HG03060 (cell line): ENCODE measurements around the gene KCTD16.

Source experiments
- ATAC-seq: cut with Tn5 transposase; IDR thresholded peaks from one replicate; pipeline ENCODE4 v1.9.1; 2021; ENCODE audit warnings: low read depth, moderate number of reproducible peaks; ENCODE audit not compliant: unreplicated experiment

Gene KCTD16

DNA sequence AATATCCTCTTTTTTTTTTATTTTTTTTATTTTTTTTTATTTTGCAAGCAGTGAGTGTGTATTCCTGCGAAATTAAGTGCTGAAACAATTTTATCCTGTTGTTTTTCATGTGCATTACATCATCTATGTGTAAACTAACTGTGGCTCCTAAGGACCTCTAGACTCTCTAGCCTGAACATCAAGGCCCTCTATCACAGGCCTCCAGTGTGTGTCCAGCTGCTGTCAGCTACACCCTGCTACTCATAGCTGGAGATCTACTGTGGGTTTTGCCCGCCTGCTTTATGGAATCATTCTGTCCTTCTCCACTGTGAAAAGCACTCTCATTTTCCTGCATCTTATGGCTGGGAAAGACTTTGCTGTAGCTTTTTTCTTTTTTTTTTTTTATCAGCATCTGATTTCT, 157.8 kb downstream of the KCTD16 start:
- no peak for ATAC-seq

- no peak for ATAC-seq
These were observed 158.3 kb downstream of the KCTD16 start for GRCh38 chr5:144328980-144329379.

DNA sequence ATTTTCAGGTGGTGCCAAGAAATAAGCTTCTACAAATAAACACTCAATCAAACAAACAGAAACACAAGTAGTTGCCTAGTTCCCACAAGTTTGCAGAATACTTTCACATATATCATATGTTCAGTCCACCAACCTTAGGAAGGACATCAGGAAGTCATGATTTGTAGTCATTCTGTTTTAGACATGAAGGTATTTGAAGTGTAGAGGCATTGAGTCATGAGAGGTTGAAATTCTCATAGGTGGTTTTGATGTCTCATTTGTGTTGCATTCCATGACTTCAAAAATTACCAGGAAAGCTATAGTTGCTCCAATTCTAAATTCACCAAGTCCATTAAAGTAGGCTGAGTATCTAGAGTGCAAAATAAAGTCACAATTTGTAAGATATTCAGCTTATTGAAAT, 159.0 kb downstream of the KCTD16 start:
- no peak for ATAC-seq

DNA sequence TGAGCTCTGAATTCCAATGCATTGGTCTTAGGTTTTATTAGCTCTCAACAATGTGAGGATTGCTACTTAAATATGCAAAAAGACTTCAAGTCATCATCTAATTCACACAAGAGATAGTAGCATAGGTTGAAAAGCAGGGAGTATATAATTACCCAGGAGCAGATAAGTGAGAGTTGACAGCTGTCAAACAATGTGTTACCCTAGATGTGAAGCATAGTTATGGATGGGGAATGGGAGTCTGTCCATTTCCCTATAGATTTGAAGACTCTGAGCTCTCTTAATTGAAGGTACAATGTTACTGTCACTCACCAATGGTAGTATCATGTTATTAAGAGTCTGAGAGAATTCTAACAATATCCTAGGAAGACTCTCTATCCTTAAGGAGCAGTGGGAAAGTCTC, 160.7 kb downstream of the KCTD16 start:
- ATAC-seq = no peak

DNA sequence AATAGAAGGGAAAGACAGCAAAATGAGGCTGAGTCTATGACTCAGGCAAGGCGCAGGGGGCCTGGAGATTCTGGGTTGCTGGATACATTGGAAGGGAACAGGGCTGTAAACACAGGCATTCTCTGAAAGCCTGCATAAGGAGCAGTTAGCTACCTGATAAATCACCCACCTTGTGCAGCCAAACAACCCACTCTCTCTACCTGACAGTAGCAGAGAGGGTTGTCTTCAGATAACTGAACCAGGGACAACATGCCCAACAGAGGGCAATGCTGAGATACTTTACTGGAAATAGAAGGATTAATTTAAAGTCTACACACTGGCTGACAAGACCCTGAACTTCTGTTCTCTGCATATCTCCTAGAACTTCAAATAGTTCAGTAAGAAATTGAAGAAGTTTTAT, 161.6 kb downstream of the KCTD16 start:
- no peak for ATAC-seq

GRCh38 chr5:144333336-144333920, 162.8 kb downstream of the KCTD16 start:
- ATAC-seq = peak; percentile 37

DNA sequence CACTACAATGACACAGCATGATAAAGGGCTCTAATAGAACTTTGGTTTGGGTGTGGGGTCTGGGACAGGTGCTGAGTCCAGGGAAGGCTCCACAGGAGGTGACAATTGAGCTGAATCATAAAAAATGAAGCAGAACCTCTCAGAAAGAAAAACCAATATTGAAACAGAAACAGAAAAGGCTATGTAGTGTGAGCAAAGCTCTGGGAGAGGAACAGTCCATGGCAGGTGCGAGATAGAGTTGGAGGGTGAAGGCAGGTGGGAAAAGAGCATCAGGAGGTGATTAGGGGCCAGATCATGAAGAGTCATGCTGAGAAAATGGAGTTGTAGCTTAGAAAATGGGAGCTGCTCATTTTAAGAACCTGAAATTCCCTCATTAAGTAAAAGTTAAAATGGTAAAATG, 164.9 kb downstream of the KCTD16 start:
- ATAC-seq = no peak

DNA sequence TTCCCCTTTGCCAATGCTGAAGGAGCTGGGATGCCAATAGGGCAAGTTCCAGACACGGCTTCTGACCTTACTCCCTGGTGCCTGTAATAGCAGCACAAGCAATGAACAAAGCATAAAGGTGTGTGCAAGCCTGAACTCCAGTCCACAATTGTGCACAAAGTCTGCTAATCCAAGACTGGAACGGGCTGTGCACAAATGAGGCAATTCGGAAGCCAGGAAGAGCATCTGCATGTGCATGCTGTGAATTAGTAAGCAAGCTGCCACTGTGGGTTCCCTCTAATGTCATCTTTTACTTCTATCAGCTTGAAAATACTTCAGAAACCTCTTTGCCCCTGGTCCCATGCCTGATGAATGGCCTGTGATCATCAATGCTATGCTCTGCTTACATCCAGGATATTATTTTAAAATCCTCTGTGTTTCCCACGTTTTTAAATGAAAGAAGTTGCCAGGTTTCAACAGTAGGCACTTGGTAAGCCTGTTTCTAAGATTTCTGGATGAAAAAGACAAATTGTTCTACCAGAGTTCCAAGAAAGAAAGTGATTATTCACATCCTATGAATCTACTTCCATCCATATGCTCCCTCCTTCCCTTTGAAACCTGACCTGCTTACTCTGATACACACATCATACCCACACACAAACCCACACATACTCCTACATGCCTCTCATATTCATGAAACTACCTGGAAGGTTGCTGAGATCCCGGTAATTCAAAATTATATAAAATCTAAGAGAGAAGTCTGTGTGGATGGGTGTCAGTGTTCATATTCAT, 165.7 kb downstream of the KCTD16 start:
- no peak for ATAC-seq

DNA sequence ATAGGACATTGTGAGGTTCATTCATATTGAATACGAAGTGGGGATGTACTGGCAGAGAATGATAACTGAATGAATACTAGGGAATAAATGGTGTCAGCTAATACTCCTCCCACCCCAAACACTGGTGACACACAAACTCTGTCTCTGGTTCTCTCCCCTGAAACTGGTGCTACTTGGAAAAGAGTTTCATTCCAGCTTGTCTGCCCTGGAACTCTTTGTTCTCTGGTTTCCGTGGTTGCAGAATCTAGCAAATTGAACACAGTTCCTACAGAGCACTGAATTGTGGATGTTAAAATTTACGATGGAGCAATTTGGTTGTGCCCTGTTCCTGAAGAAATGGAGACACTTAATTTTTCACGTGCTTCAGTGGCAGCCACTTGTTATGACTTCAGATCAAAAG, 181.7 kb downstream of the KCTD16 start:
- no peak for ATAC-seq

DNA sequence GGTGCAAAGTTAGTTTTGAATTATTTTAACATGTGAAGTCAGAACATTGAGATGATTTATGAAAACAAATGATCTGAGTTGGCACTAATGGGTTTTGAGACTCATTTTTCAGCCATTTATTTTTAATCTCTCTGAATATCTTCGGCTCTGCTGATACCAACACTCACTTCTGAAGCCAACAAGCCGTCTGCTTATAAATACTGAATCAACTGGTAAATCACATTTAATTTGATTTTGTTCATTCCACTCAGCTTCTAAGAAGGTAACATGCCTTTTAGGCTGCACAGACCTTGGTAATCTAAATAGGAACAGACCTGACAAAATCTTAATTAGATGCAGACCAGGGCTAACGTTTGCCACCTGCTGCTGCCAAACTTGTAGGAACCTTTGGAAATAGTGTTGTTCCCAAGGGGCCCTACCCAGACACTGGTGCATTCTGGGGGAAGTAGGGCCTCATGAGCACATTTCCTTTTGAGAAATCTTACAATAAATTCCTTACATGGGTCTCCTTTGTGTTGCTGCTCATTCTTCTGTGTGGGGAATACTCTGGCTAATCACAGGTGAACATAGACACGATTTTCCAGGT, 182.2 kb downstream of the KCTD16 start:
- ATAC-seq = no peak

GRCh38 chr5:144356489-144356888, 185.8 kb downstream of the KCTD16 start:
- no peak for ATAC-seq

DNA sequence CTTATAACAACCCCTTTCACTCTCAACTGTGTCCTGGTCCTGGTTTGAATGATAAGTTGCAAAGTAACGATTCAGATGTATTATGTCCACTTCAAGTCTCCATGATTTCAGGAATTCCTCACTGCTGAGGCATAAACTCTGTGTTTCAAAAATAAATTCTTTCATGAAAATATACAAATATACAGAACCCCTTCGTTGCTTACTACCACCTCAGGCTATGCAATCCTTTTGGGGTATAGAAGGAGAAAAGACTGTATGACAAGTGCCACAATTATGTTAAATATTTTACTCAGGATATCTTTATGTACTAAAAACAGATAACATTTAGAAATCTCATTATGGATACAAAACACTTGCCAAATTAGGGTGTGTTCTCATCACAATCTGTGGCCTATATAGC, 190.7 kb downstream of the KCTD16 start:
- ATAC-seq = no peak

DNA sequence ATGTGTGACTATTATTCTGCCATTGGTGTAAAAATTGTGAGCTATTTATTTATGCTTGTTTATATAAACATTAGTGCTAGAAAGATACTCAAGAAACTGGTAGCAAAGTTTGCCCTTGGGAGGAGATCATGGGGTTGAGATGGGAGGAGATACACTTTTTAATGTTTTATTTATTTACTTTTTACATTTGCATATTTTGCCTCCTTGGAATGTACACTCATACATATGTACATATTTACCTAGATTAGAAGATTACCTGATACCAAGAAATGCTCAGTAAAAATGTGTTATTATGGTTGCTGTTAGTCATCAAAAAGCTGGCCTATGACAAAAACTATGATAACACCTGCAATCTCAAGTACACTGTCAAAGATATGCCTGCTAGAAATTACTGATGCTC, 195.2 kb downstream of the KCTD16 start:
- ATAC-seq = no peak

DNA sequence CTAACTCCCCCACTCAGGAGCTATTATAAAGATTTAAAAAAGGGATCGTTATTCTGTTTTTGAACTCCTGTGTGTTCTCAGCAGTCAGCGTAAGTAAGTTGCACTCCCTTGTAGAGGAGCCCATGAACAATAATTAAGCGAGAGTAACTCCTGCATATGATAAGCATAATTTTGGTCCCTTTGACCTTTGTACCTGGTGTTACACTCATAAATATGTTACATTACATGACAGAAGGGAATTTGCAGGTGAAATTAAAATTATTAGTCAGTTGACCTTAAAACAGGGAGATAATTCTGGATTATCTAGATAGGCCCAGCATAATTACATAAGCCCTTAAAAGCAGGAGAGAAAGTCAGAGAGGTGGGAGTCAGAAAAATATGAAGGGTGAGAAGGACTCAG, 197.3 kb downstream of the KCTD16 start:
- ATAC-seq = no peak

GRCh38 chr5:144368556-144368955, 197.9 kb downstream of the KCTD16 start:
- ATAC-seq = no peak

DNA sequence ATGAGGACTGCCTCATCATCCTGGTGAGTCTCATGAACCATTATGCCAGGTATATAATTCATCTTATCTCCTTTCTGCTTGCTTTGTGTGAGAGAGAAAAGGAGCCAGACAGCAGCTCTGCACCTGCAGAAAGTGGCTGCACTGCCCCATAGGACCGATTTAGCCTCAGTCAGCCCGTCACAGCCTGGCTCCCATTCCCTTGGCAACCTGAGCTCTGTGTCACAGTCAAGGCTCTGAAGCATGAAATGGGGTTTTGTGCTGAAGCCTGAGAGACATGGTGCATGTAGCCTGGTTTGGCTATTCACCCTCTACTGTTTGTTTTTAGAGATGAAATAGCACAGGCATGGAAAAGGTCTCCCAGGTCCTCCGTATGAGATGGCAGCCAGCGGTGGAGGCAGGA, 198.3 kb downstream of the KCTD16 start:
- no peak for ATAC-seq

- no peak for ATAC-seq
These were observed 199.6 kb downstream of the KCTD16 start for GRCh38 chr5:144370273-144370672.

- ATAC-seq = no peak
These were observed 204.0 kb downstream of the KCTD16 start for GRCh38 chr5:144374637-144375036.

DNA sequence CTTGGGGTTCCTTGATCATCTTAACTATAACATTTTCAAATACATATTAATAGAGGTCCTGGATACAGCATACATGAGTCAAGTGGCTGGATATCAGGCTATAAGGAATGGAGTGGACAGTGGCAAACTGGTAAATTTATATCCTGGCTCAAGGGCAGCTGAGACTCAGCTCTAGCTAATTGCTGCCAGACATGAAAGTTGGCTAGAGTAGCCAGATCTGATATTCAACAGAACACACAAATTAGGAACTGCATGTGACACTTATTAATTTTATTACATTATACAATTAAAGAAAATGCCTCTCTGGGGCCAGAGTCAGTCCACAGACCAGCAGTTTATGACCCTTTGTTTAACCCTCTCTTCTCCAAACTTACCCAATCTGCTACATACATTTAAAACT, 206.5 kb downstream of the KCTD16 start:
- ATAC-seq = no peak

DNA sequence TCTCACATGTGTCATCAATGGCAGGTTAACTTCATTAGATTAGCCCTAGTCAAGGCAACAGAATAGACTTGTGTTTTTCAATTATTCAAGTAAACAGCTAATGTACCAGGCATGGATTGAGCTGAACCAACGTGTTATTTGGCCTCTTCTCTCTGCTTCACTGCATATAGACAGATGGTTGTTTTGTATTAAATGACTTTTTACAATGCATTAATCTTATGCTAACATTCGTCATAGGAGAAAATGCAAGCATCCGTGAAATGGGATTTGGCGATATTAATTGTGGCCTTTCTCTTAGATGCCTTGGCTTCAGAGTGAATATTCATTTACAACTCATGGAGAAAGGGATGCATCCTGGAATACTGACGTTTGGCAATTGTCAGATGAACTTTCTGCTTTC, 208.0 kb downstream of the KCTD16 start:
- ATAC-seq = no peak

DNA sequence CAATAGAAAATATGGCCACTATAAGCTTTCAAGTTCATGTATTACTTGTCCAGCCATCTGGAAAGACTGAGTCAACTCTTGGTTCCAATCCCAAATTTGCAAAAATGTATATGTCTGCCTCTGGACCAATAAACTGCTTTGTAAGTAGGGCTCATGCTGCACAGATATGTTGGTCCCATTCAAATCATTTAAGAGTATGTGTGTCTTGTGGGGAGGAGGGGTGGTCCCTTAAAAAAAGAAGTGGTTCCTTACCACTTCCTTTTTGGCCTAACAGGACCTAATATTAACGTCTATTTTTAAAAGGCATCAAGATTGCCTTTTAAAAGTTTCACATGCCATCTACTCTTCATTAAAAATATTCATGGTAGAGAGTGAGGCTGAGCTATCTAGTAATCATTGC, 214.9 kb downstream of the KCTD16 start:
- no peak for ATAC-seq

DNA sequence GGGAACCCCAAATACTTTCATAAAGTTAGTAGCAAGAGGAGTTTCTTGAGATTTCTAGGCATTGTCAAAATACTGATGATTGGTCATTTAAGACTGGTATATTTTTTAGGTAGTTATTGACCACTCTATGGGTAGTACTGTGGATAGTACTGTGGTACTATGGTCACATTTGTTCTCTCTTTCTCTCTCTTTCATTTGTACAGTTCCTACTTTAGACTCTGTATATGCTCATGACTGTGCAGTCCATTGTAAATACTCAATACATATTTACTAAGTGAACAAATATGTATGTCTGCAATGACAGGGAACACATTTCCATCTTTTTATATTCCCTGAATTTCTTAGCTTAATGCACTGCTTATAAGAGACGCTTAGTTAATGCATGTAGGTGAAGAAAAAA, 215.6 kb downstream of the KCTD16 start:
- no peak for ATAC-seq
